ENCODE measurements around the gene RUVBL2.
A peak's percentile ranks its signal among the peaks of the same experiment; 100 is the strongest.

RUVBL2 gene
- total RNA-seq = 12.5 to 24.4 (median 15.5) reads per million in 4 donors

DNA sequence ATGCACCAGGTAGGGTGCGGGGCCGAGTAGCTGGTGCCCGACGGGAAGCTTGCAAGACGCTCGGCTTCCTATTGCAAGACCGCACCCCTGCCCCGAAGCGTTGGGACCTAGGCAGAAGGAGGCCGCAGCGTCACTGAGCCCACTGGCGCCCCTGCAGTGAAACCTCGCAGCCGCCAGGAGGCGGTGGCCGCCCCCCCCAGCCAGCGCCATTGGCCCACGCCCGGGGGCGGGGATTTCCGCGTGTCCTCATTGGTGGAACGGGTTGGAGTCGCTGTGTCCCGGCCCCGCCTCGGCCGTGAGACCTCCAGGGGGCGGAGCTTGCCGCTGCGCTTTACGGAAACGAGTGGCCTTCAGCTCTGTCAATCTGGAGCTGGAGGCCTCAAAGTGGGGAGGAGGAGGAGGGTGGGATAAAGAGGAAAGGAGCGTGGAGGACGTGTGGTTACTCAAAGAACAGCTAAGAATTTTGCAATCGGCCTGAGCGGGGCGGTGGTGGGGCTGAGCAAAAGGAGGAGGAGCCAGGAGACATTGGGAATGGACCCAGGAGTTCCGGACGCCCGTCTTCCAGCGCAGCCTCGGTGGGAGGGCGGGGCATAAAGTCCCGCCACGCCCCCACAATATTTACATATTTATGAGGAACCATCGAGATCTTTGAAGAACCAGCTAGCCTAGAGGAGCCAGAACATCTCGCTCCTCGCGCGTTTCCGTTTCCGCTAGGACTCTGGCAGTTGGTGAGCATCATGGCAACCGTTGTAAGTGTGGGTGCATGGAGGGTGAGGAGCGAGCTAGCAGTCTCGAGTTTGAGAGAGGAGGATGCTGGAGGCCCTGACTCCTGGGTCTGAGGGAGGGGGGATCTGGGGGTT is at the start of gene RUVBL2, which contains the start of gene GYS1:
Gene RUVBL2, plus strand, starts transcription at position 713 of the 860 bp plus-strand sequence. Its CDS starts 25 bp downstream, at position 738.
Gene GYS1, minus strand, starts transcription at position 135 of the 860 bp plus-strand sequence. CDS start 197 bp downstream, outside the sequence.
- peak; percentile 99 to 100 (median 99) for DNase-seq

DNA sequence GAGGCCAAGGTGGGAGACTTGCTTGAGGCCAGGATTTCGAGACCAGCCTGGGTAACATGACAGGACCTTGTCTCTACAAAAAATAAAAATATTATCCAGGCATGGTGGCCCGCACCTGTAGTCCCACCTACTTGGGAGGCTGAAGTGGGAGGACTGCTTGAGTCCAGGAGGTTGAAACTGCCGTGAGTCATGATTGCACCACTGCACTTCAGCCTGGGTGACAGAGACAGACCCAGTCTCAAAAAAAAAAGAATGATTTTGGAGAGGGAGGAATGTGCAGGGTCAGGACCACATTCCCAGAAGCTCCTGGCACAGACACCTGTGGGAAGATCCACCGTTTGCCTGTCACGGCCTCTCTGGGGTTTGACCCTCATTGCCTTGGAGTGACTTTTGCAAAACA is 48.3 kb upstream of the RUVBL2 start:
- no peak for DNase-seq

DNA sequence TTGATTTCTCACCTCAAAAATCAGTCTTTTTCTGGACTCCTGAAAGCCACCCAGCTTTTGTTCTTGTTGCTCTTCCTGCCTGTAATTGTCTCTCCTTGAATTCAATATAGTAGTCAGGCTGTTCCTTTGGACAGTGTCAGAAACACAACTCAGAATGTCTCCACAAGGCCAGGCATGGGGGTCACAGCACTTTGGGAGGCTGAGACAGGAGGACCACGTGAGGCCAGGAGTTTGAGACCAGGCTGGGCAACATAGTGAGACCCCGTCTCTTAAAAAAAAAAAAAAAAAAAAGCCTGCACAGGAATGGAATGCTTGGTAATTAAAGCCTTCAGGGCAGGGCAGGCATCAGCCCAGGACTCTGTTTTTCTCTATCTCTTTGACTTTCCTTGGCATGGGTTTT is 47.9 kb upstream of the RUVBL2 start:
- no peak for DNase-seq

DNA sequence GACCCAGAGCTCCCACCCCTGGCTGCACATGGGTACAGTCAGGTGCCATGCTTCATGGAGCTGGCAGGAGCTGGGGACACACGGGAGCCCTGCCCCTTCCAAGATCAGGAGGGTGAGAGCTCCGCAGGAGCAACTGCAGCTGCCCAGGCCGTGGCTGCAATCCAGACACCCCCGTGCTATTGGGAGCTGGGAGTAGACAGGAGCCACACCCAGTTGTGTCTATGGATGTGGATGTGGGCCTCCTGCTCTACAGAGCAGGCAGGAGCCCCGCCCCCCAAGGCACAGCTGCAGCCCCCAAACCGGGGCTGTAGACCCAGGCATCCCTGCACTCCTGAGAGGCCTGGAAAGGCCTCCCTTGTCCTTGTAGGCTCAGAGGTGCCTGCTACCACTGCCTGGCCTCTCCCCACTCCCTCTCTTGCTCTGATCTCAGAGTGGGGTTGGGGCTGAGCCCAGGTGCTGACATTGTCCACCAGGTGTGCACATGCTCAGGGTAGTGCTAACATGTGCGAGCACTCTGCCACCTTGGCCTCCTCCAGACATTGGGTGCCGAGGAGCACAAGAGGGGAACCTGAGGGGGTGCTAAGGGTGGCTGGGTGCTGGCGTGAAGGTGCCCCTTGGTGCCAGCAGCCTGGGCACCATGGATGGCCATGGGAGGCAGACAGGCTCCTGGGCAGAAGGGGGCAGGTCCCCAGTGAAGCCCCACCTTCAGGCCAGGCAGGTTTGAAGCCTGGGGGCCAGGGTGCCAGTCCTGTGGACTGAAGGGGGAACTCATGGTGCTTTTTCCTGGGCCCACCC is 47.0 kb upstream of the RUVBL2 start:
- DNase-seq = no peak

DNA sequence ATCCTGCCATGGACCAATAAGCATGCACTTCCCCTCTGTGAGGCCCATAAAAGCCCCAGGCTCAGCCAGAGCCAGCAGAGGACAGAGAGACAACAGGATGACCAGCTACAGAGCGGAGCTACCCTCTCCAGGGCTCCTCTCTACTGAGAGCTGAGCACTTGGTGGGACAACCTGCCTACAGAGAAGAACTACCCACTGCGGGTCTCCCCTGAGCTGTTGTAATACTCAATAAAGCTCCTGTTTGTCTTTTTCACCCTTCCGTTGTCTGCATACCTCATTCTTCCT is 46.5 kb upstream of the RUVBL2 start:
- DNase-seq = no peak

DNA sequence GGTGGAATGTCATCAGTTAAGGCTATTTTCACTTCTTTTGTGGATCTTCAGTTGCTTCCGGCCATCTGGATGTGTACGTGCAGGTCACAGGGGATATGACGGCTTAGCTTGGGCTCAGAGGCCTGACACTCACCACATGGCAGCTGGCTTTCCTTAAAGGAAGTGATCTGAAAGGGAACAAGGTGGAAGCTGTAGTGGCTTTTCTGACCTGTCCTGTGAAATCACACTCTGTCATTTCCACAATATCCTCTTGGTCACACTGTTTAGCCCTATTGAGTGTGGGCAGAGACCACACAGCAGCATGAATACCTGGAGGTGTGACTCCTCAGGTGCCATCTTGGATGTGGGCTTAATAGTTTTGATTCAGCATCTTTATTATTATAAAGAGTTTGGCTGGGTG is 43.5 kb upstream of the RUVBL2 start:
- DNase-seq = no peak

DNA sequence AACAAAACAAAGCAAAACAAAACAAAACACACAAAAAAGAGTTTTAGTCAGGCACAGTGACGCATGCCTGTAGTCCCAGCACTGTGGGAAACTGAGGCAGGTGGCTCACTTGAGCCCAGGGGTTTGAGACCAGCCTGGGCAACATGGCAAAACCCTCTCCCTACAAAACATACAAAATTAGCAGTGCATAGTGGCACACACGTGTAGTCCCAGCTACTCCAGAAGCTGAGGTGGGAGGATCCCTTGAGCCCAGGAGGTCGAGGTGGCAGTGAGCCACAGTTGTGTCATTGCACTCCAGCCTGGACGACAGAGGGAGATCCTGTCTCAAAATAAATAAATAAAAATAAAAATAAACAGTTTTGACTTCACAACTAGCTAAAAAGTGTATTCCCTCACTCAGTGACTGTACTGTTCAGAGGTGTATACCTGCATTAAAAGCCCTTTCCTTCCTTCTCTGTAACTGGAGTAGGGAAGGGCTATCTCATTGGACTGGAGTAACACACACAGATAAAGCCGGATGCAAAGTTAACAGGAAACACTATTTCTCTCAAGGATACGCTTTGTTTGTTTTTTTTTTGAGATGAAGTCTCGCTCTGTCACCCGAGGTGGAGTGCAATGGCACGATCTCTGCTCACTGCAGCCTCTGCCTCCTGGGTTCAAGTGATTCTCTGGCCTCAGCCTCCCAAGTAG is 42.7 kb upstream of the RUVBL2 start:
- DNase-seq = no peak

DNA sequence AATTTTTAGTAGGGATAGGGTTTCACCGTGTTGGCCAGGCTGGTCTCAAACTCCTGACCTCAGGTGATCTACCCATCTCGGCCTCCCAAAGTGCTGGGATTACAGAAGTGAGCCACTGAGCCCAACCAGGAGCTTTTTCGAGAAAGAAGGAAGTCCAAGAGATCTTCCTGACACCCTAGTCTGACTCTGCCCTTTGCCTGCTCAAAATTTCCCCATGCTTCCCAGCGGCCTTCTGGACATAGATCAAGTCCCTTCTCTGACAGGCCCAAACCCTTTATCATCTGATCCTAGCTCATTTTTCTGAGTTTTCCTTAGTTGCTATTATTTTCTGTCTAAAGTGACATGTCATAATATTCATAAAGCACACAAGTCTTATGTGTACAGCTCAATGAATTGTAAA is 40.5 kb upstream of the RUVBL2 start:
- DNase-seq = no peak

DNA sequence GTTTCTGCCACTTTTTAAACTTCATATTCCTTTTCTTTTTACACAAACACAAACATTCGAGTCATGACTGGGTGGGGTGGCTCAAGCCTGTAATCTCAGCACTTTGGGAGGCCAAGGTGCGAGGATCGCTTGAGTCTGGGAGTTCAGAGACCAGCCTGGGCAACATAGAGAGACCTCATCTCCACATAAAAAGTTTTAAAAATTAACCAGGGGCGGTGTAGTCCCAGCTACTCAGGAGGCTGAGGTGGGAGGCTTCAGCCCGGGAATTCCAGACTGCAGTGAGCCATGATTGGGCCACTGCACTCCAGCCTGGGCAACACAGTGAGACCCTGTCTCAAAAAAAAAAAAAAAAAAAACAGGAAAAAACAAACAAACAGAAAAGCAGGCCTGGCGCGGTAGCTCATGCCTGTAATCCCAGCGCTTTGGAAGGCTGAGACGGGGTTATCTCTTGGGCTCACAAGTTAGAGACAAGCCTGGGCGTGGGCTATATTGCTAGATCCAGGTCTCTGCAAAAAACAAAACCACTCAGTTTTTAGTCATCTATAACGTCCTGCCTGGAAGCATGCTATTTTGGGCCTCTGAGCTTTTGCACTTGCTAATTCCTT is 39.6 kb upstream of the RUVBL2 start:
- no peak for DNase-seq

DNA sequence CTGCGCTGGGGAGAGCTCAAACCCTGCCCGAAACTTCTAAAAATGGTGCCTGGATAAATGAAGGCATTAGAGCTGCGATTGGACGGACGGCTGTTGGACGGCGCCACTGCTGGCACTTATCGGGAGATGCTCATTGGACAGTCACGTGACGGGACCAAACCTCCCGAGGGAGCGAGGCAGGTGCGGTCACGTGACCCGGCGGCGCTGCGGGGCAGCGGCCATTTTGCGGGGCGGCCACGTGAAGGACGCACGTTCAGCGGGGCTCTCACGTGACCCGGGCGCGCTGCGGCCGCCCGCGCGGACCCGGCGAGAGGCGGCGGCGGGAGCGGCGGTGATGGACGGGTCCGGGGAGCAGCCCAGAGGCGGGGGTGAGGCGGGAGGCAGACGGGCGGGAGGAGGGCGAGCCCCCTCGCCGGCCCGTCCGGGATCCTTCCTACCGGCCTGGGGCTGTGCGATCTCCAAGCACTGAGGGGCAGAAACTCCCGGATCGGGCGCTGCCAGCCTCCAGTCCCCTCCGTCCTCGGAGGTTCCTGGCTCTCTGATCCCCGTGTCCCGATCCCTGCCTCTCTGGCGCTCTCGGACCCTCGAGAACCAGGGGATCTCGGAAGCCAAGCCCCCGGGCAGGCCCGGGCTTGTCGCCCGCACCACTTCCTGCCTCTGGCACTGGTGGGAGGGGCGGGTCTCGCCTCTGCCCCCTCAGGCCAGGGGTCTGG is 38.9 kb upstream of the RUVBL2 start, which contains the start of gene BAX:
Gene BAX, plus strand, starts transcription at position 281 of the 713 bp plus-strand sequence. Its CDS starts 54 bp downstream, at position 335.
- DNase-seq = peak; percentile 73 to 96 (median 77)

DNA sequence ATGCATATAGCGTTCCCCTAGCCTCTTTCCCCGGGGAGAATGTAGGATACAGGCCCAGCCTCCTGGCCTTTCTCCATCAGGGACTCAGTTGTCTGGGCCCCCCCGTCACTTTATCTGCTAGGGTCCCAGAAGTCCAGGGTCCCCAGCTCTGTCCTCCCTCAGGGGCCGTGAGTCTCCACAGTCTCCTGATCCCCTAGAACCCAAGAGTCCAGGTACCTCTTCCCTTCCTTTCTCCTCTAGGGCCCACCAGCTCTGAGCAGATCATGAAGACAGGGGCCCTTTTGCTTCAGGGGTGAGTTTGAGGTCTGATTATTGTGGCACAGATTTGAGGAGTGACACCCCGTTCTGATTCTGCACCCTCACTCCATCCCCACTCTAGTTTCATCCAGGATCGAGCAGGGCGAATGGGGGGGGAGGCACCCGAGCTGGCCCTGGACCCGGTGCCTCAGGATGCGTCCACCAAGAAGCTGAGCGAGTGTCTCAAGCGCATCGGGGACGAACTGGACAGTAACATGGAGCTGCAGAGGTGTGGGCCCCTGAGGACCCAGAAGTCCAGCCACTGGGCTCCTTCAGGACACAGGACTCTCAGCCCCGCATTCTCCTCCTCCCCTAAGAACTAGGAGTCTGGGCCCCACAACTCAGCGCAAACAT is 38.3 kb upstream of the RUVBL2 start:
- DNase-seq = no peak

DNA sequence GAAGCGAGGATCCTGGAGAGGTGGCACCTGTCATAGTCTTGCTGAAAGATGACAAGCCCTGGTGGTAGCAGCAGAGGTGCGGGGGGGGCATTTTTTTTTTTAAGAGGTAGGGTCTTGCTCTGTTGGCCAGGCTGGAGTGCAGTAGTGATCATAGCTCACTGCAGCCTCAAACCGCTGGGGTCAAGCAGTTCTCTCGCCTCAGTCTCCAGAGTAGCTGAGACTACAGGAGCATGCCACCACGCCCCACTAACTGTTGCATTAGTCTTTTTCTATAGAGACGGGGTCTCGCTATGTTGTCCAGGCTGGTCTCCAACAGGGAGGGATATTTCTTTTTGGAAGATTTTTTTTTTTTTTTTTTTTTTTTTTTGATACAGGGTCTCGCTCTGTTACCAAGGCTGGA is 35.7 kb upstream of the RUVBL2 start:
- DNase-seq = no peak

DNA sequence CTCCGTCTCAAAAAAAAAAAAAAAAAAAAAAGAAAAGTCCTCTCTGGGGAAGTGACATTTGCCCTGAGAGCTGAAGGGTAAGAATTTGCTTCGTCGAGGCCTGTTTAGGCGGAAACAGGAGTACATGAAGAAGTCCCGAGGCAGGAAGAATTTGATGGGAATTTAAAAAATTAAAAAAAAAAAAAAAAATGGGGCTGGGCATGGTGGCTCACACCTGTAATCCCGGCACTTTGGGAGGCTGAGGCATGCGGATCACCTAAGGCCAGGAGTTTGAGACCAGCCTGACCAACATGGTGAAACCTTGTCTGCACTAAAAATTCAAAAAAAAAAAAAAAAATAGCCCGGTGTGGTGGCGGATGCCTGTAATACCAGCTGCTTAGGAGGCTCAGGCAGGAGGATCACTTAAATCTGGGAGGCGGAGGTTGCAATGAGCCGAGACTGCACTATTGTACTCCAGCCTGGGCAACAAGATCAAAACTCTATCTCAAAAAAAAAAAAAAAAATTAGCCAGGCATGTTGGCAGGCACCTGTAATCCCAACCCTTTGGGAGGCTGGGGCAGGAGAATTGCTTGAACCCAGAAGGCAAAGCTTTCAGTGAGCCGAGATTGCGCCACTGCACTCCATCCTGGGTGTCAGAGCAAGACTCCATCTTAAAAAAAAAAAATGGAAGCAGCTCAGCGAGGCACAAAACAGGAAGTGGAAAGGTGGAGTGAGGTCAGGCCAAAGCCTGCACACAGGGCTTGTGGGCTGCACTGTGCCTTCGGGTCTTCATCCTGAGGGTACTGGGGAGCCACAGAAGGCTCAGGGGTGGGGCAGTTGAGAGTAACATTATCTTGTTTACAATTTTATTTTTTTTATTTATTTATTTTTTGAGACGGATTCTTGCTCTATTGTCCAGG is 34.1 kb upstream of the RUVBL2 start:
- peak in 1 of 5 donors; percentile 36 for DNase-seq

DNA sequence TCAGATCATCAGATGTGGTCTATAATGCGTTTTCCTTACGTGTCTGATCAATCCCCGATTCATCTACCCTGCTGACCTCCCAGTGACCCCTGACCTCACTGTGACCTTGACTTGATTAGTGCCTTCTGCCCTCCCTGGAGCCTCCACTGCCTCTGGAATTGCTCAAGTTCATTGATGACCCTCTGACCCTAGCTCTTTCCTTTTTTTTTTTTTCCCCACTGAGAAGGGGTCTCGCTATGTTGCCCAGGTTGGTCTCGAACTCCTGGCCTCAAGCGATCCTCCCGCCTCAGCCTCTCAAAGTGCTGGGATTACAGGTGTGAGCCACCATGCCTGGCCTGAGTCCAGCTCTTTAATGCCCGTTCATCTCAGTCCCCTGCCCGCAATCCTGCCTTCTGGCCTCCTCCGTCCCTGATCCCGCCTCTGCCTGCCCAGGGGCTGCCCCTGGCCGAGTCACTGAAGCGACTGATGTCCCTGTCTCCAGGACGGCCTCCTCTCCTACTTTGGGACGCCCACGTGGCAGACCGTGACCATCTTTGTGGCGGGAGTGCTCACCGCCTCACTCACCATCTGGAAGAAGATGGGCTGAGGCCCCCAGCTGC is 32.5 kb upstream of the RUVBL2 start:
- no peak for DNase-seq

DNA sequence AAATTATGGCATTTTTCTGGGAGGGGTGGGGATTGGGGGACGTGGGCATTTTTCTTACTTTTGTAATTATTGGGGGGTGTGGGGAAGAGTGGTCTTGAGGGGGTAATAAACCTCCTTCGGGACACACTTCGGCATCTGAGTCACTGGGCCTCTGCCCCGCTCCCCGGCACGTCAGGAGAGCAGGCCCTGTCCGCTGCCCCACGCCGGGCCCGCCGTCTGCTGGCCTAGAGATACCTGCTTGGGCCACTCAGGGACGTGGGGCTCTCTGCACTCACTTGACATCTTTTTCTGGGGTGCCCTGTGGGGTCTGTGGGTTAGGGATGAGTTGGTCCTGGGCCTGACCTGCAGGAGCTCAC is 32.0 kb upstream of the RUVBL2 start:
- no peak for DNase-seq

DNA sequence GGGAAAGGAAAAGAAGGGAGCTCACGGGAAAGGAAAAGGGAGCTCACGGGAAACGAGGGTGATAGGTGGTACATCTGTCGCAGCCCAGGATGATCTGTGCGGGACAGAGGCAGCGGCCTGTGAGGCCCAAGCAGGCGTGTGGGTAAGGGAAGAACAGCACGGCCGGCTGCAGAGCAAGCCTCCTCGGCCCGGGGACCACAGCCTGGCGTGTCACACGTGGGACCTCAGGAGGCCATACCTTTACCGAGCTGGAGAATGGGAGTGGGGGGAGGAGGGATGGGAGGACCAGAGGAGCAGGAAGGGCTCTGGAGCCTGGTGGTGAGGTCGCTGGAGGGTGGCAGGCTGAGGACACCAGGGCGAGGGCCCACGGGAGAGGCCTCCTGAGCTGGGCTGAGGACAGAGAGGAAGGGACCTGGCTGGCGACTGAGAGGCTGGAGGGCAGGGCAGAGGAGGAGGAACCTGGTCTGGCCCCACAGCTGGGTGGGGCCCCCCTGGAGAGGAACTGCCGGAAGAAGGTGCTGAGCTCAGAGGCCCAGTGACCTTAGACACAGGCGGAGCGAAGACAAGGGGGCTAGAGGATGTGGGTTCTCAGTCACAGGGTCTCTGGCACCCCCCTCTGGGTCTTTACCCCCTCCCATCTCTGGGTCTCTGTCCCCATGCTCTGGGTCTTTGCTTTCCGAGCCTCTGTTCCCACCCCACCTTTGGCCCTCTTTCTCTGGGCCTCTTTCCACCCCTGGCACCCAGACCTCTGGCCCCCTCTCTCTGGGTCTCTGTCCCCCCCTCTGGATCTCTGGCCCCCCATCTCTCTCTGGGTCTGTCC is 31.4 kb upstream of the RUVBL2 start:
- peak in 1 of 5 donors; percentile 82 for DNase-seq

DNA sequence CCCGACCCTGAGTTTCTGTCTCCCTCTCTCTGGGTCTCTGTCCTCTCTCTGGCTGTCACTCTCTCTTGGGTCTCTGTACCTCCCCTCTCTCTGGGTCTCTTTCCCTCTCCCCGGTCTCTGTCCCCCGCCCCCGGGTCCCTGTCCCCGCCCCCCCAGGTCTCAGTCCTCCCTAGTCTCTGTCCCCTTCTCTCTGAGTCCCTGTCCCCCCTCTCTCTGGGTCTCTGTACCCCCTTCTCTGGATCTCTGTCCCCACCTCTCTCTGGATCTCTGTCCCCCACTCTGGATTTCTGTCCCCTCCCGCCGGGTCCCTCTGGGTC is 30.9 kb upstream of the RUVBL2 start:
- DNase-seq = no peak

DNA sequence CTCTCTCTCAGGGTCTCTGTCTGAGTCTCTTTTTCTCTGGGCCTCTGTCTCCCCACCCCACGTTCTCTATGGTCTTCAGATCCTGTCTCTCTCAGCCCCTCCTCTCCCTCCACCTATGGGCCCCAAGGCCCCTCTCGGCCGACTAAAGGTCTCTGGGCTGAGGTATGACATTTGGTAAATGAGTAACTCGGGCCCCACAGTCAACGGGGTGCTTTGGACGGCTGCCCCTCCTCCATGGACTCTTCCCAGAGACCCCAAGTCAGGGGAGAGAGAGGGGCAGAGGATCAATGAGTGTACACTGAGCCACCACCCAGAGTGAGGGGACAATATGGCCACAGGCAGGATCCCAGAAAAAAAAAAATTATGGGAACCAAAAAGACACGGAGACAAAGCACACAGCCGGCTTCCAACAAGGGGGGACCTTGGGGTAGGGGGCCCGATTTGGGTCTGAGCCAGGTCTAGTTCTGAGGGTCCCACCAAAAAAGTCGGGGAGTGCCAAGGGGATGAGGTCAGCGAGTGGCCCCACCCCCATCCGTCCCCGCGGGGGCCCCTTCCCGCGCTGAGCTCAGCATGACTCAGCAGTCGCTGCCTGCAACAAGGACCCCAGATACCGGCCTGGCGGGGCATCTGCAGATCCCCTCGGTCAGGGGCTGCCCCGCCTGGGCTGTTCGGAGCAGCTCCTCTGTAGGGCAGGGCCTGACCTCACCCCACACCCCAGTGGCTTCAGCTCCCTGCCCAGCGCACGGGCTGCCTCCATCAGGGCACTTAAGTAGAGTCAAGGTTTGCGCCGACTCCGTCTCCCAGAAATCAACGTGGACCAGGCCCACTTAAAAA is 30.1 kb upstream of the RUVBL2 start:
- DNase-seq = peak in 3 of 5 donors; percentile 25 to 75 (median 38)
